ENCODE results near the gene PIK3AP1.
"Not testable (repeated sequence)": the region's sequence is repeated elsewhere in the genome, so short reads cannot be mapped to it uniquely, and the experiment has no call there.

PIK3AP1 gene

GRCh38 chr10:96699613-96700012 lies 20.7 kb downstream of the PIK3AP1 start:
- FAIRE-seq, result no peak
- DNase-seq (ENCODE audit: low spot score), result no peak

GRCh38 chr10:96698305-96698704 lies 22.0 kb downstream of the PIK3AP1 start:
- not testable (repeated sequence) for DNase-seq (ENCODE audit: low spot score); FAIRE-seq

GRCh38 chr10:96697438-96697837 lies 22.9 kb downstream of the PIK3AP1 start:
- DNase-seq (ENCODE audit: low spot score), result no peak
- FAIRE-seq, result no peak

GRCh38 chr10:96696845-96697425 lies 23.4 kb downstream of the PIK3AP1 start:
- DNase-seq (ENCODE audit: low spot score) (no peak), FAIRE-seq (no peak)

- DNase-seq (ENCODE audit: low spot score), result no peak
- no peak for FAIRE-seq
These were observed 24.2 kb downstream of the PIK3AP1 start for GRCh38 chr10:96695975-96696634.

GRCh38 chr10:96695366-96695765 lies 24.9 kb downstream of the PIK3AP1 start:
- FAIRE-seq, result no peak
- no peak for DNase-seq (ENCODE audit: low spot score)

- no peak for FAIRE-seq
- no peak for DNase-seq (ENCODE audit: low spot score)
These were observed 26.9 kb downstream of the PIK3AP1 start for GRCh38 chr10:96693431-96693830.

- DNase-seq (ENCODE audit: low spot score) (no peak), FAIRE-seq (no peak)
These were observed 27.9 kb downstream of the PIK3AP1 start for GRCh38 chr10:96692427-96692826.

- DNase-seq (ENCODE audit: low spot score) (no peak), FAIRE-seq (no peak)
These were observed 28.6 kb downstream of the PIK3AP1 start for GRCh38 chr10:96691761-96692160.

- FAIRE-seq (no peak), DNase-seq (ENCODE audit: low spot score) (no peak)
These were observed 29.3 kb downstream of the PIK3AP1 start for GRCh38 chr10:96690755-96691730.

- DNase-seq (ENCODE audit: low spot score) (no peak), FAIRE-seq (no peak)
These were observed 31.5 kb downstream of the PIK3AP1 start for GRCh38 chr10:96688789-96689188.

- FAIRE-seq (no peak), DNase-seq (ENCODE audit: low spot score) (no peak)
These were observed 32.8 kb downstream of the PIK3AP1 start for GRCh38 chr10:96687317-96688012.

- FAIRE-seq, result no peak
- no peak for DNase-seq (ENCODE audit: low spot score)
These were observed 33.8 kb downstream of the PIK3AP1 start for GRCh38 chr10:96686514-96686913.

- peak; percentile 32 for FAIRE-seq
- DNase-seq (ENCODE audit: low spot score), result no peak
These were observed 35.0 kb downstream of the PIK3AP1 start for GRCh38 chr10:96685306-96685705.

GRCh38 chr10:96684826-96685225 lies 35.5 kb downstream of the PIK3AP1 start:
- FAIRE-seq (no peak), DNase-seq (ENCODE audit: low spot score) (no peak)

GRCh38 chr10:96683710-96684109 lies 36.6 kb downstream of the PIK3AP1 start:
- DNase-seq (ENCODE audit: low spot score) (no peak), FAIRE-seq (no peak)

- no peak for DNase-seq (ENCODE audit: low spot score)
- FAIRE-seq, result no peak
These were observed 37.2 kb downstream of the PIK3AP1 start for GRCh38 chr10:96683065-96683464.

GRCh38 chr10:96681524-96681923 lies 38.8 kb downstream of the PIK3AP1 start:
- no peak for DNase-seq (ENCODE audit: low spot score)
- no peak for FAIRE-seq

GRCh38 chr10:96680463-96680862 lies 39.9 kb downstream of the PIK3AP1 start:
- not testable (repeated sequence) for FAIRE-seq; DNase-seq (ENCODE audit: low spot score)

GRCh38 chr10:96678725-96679124 lies 41.6 kb downstream of the PIK3AP1 start:
- FAIRE-seq, result no peak
- DNase-seq (ENCODE audit: low spot score), result no peak
